A549 (cell line): ENCODE data around the gene CHCHD6. TPM values are rescaled to one million over a fixed set of nuclear protein-coding genes. Genes with fewer than 3 reads are reported as not detected.

ENCODE experiments used
- ATAC-seq, 2 experiments: fragments of 200-7000 bp in 1 of 2; fragments of >200 bp in 1 of 2; cut with Nextera tagmentation in 1 of 2; cut with Tn5 transposase in 1 of 2; 3 replicates each; pipeline versions ENCODE4 v1.8.0 to v1.9.1; 2018 to 2020; ENCODE audit warnings: mild to moderate bottlenecking in 1 of 2, moderate library complexity in 1 of 2
- CTCF ChIA-PET: fragments of 300-600 bp; sonication (Branson Sonifier 250); formaldehyde crosslinking; extraction: SDS; loops from one replicate; lab custom pipeline; 2021; ENCODE audit warnings: antibody characterized with exemption, inconsistent platforms; lab: Yijun Ruan, JAX
- POLR2A ChIA-PET: fragments of 350-600 bp; formaldehyde crosslinking; extraction: SDS; loops from one replicate; lab custom pipeline; 2021; ENCODE audit warnings: antibody characterized with exemption, inconsistent platforms; lab: Yijun Ruan, JAX
- DNase-seq, 2 experiments: peaks; one replicate each; pipeline versions ENCODE4 v3.0.0 to v3.0.0-alpha.2; 2011 to 2016; ENCODE audit warnings: low read depth in 1 of 2, low spot score in 1 of 2
- FAIRE-seq: peaks from 2 replicates; lab custom pipeline; 2011; peaks lifted over from hg19 to GRCh38; lab: Jason Lieb, UNC
- H3K27ac ChIP-seq, 2 experiments: fragments of >200 bp; sonication (Bioruptor Twin); formaldehyde crosslinking; 3 replicates each; pipeline ENCODE4 v1.5.1; 2016 to 2017
- H3K4me1 ChIP-seq: fragments of >200 bp; sonication (Bioruptor Twin); formaldehyde crosslinking; 3 replicates; pipeline ENCODE4 v1.6.1; 2016
- H3K4me2 ChIP-seq: fragments of >200 bp; sonication (Bioruptor Twin); formaldehyde crosslinking; 3 replicates; pipeline ENCODE4 v1.6.1; 2016
- H3K4me3 ChIP-seq: fragments of >200 bp; sonication (Bioruptor Twin); formaldehyde crosslinking; 3 replicates; pipeline ENCODE4 v1.5.1; 2016
- H3K9me3 ChIP-seq: fragments of >200 bp; sonication (Bioruptor Twin); formaldehyde crosslinking; 3 replicates; pipeline ENCODE4 v1.6.1; 2016
- ATOH8 ChIP-seq: fragments of 250-450 bp; sonication (Bioruptor Pico); IDR thresholded peaks from 2 replicates; pipeline ENCODE4 v1.5.0; 2020; ENCODE audit warnings: low read depth, mild to moderate bottlenecking, moderate library complexity
- CBX2 ChIP-seq: fragments of 200-600 bp; sonication (generic); IDR thresholded peaks from 2 replicates; pipeline ENCODE4 v1.6.1; 2016; ENCODE audit warnings: low read depth, mild to moderate bottlenecking, borderline replicate concordance
- CHD2 ChIP-seq: fragments of 150-350 bp; IDR thresholded peaks from 2 replicates; pipeline ENCODE4 v1.6.1; 2014; ENCODE audit warnings: low read length; ENCODE audit not compliant: partially characterized antibody
- E2F6 ChIP-seq: IDR thresholded peaks from 2 replicates; pipeline ENCODE4 v1.6.1; 2012; ENCODE audit warnings: low read depth, borderline replicate concordance
- GATA3 ChIP-seq: IDR thresholded peaks from 2 replicates; pipeline ENCODE4 v1.6.1; 2012; ENCODE audit warnings: borderline replicate concordance
- HMGXB4 ChIP-seq: fragments of 250-450 bp; sonication (Bioruptor Pico); IDR thresholded peaks from 2 replicates; pipeline ENCODE4 v1.5.0; 2021; ENCODE audit warnings: mild to moderate bottlenecking, moderate library complexity, borderline replicate concordance
- HOXB5 ChIP-seq: fragments of 250-450 bp; sonication (Bioruptor Pico); IDR thresholded peaks from 2 replicates; pipeline ENCODE4 v1.5.0; 2020; ENCODE audit warnings: mild to moderate bottlenecking, moderate library complexity
- MAFK ChIP-seq: fragments of 450-650 bp; IDR thresholded peaks from 2 replicates; pipeline ENCODE4 v1.6.1; 2014; ENCODE audit not compliant: partially characterized antibody
- MYC ChIP-seq: IDR thresholded peaks from 2 replicates; pipeline ENCODE4 v1.6.1; 2012; ENCODE audit warnings: mild to moderate bottlenecking, inconsistent platforms, low read length, improper control_type of control experiment, borderline replicate concordance
- NFE2L2 ChIP-seq: fragments of 150-350 bp; conservative IDR thresholded peaks from 2 replicates; pipeline ENCODE4 v1.6.1; 2014; ENCODE audit warnings: low read length
- NR3C1 ChIP-seq: fragments of >200 bp; sonication (Bioruptor Twin); formaldehyde crosslinking; IDR thresholded peaks from 3 replicates; pipeline ENCODE4 v1.6.1; 2017
- POLR2A ChIP-seq: IDR thresholded peaks from 2 replicates; pipeline ENCODE4 v1.6.1; 2012; ENCODE audit warnings: mild to moderate bottlenecking, low read length
- RFX5 ChIP-seq: fragments of 450-650 bp; IDR thresholded peaks from 2 replicates; pipeline ENCODE4 v1.7.1; 2014; ENCODE audit warnings: antibody characterized with exemption, mild to moderate bottlenecking, moderate library complexity
- SREBF2 ChIP-seq: fragments of 450-650 bp; IDR thresholded peaks from 2 replicates; pipeline ENCODE4 v1.6.1; 2014; ENCODE audit warnings: mild to moderate bottlenecking, moderate library complexity
- ZC3H11A ChIP-seq: fragments of 450-650 bp; IDR thresholded peaks from 2 replicates; pipeline ENCODE4 v1.6.1; 2014; ENCODE audit warnings: antibody characterized with exemption, mild to moderate bottlenecking
- ZFP36 ChIP-seq: fragments of 450-650 bp; IDR thresholded peaks from 2 replicates; pipeline ENCODE4 v1.6.1; 2014; ENCODE audit warnings: borderline replicate concordance; ENCODE audit not compliant: partially characterized antibody
- WGBS: methylation state at CpG from one replicate; pipeline ENCODE4 v1.1.6; 2017; ENCODE audit errors: missing lambda C conversion rate; 5-methylcytosine and 5-hydroxymethylcytosine counted together
- polyA plus RNA-seq, 4 experiments: library from polyadenylated mRNA; depleted of rRNA in 3 of 4; stranded (reverse); fragments of >200 nt; fragmentation: RNase III in 1 of 4; extraction: RNeasy Plus Mini Kit Qiagen cat#74134 plus additional on column Dnase treatment in 1 of 4; gene quantifications; 2 replicates in 3 of 4; 3 replicates in 1 of 4; pipeline ENCODE4 v1.2.3, GENCODE V29; 2011 to 2017

Gene CHCHD6
- polyA plus RNA-seq, 2 of the 4 experiments (the other 2 are of a cell fraction), result 15.0 to 18.1 TPM

GRCh38 chr3:126721246-126721645 is 17.2 kb downstream of the CHCHD6 start:
- no peak overlapping the region for H3K4me2 ChIP-seq
- H3K27ac ChIP-seq, result no peak overlapping the region
- ATAC-seq, result no peak
- ChIA-PET POLR2A (no interaction called here), CTCF (interaction anchor here (1.2 kb wide), 1 partner anchor 42 kb away, joined by 3 read pairs; no protein-coding TSS in a partner anchor)
- TF ChIP-seq CHD2 (no peak), NFE2L2 (no peak), HMGXB4 (CRISPR knock-in tag) (no peak), RFX5 (no peak), POLR2A (no peak), NR3C1 (no peak), E2F6 (no peak), GATA3 (no peak), ZC3H11A (no peak), ZFP36 (no peak), SREBF2 (no peak)
- TF ChIP-seq, all 56 proteins: peak for 0
- WGBS, result 97% methylated on average over 10 of the region's 10 CpGs
- DNase-seq, result no peak
- Histone ChIP-seq H3K4me1 (no peaks in the 10 kb centered on the region), H3K4me3 (no peak overlapping the region), H3K9me3 (no peaks in the 10 kb centered on the region)
- FAIRE-seq, result no peak

DNA sequence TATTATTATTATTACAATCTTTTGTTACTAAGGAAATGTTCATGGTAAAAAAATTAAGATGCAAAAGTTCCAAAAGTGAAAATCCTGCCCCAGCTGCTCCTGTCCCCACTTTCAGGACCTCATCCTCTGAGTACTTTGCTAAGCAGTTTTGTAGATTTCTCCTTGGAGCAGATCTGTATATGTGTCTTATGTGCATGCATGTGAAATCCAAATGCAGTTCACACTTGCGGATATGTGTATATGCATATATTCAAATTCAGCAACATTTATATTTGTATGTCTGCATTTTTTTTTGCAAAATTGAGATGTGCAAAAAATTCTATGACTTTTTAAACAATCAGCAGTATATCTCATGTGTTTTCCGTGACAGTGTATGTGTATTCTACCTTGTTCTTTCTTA is 19.2 kb downstream of the CHCHD6 start:
- CTCF ChIA-PET, result no interaction called here
- no peak for FAIRE-seq
- Histone ChIP-seq H3K4me2 (no peak overlapping the region), H3K4me3 (no peak overlapping the region), H3K4me1 (no peaks in the 10 kb centered on the region), H3K27ac (no peak overlapping the region), H3K9me3 (no peaks in the 10 kb centered on the region)
- DNase-seq, result no peak
- ATAC-seq, result no peak
- POLR2A ChIA-PET, result no interaction called here
- no peak for TF ChIP-seq CBX2
- WGBS, result 90% methylated on average over 2 of the region's 2 CpGs

GRCh38 chr3:126723801-126724200 is 19.8 kb downstream of the CHCHD6 start:
- no peak for DNase-seq

DNA sequence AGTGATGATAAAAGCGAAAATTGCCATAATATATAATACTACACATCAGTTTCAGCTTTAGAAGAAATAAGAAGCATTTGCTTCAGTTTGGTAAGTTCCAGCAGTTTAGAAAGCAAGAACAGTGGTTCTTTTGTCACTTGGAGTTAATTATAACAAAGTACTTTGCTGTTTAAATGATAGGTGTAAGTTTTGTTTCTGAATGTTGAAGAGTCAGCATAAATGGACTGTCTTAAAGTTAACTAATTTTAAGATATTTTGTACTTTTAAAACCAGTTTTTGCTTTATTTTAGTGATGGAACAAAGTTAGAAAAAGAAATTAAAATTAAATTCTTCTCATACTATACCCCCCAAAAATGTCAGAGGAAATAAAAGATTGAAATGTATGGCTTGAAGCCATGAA is 24.6 kb downstream of the CHCHD6 start:
- DNase-seq, result no peak
- TF ChIP-seq MAFK (peak; percentile 54), ATOH8 (CRISPR knock-in tag) (no peak), MYC (no peak), RFX5 (no peak)
- Histone ChIP-seq H3K27ac (no peak overlapping the region), H3K4me1 (no peaks in the 10 kb centered on the region), H3K9me3 (no peaks in the 10 kb centered on the region), H3K4me3 (no peak overlapping the region), H3K4me2 (no peak overlapping the region)
- ChIA-PET CTCF (no interaction called here), POLR2A (no interaction called here)
- WGBS, result 100% methylated on average over 1 of the region's 1 CpG
- no peak for ATAC-seq
- no peak for FAIRE-seq

More at GRCh38 chr3:126723801-126724200, 19.8 kb downstream of the CHCHD6 start:
- 88% methylated on average over 1 of the region's 1 CpG for WGBS
- ChIA-PET CTCF (no interaction called here), POLR2A (no interaction called here)
- H3K9me3 ChIP-seq, result no peaks in the 10 kb centered on the region
- no peak overlapping the region for H3K4me2 ChIP-seq
- no peak for TF ChIP-seq HOXB5 (CRISPR knock-in tag)
- no peak for ATAC-seq
- FAIRE-seq, result no peak
- no peak overlapping the region for H3K27ac ChIP-seq
- H3K4me1 ChIP-seq, result no peaks in the 10 kb centered on the region
- H3K4me3 ChIP-seq, result no peak overlapping the region
